Adipocyte (in vitro differentiated cells): ENCODE measurements around the gene PXMP2.

ENCODE experiments used
- DNase-seq: peaks from one replicate; pipeline ENCODE4 v3.0.0-alpha.2; 2015; ENCODE audit warnings: low read depth
- H3K27me3 ChIP-seq: replicated peaks from 2 replicates; pipeline ENCODE4 v1.7.0; 2013; ENCODE audit warnings: mild to moderate bottlenecking, low read length, moderate library complexity; ENCODE audit not compliant: control insufficient read depth, insufficient read depth
- H3K36me3 ChIP-seq: 2 replicates; pipeline ENCODE4 v1.7.0; 2013; ENCODE audit warnings: low read length, mild to moderate bottlenecking, moderate library complexity; ENCODE audit not compliant: control insufficient read depth, insufficient read depth, severe bottlenecking
- H3K4me1 ChIP-seq: 2 replicates; pipeline ENCODE4 v1.7.0; 2013; ENCODE audit warnings: mild to moderate bottlenecking, low read length, moderate library complexity; ENCODE audit not compliant: control insufficient read depth, insufficient read depth
- H3K4me3 ChIP-seq: 2 replicates; pipeline ENCODE4 v1.7.0; 2013; ENCODE audit warnings: mild to moderate bottlenecking, low read length, moderate library complexity
- H3K9ac ChIP-seq: 2 replicates; pipeline ENCODE4 v1.7.0; 2013; ENCODE audit warnings: mild to moderate bottlenecking, low read length, moderate library complexity
- H3K9me3 ChIP-seq: 2 replicates; pipeline ENCODE4 v1.7.0; 2013; ENCODE audit warnings: mild to moderate bottlenecking, low read length, moderate library complexity; ENCODE audit not compliant: control insufficient read depth

Gene PXMP2

GRCh38 chr12:132729541-132730320, 42.3 kb downstream of the PXMP2 start:
- no peak for DNase-seq
- H3K4me1 ChIP-seq: no peaks in the 10 kb centered on the region
- no peak overlapping the region for H3K9ac ChIP-seq
- H3K36me3 ChIP-seq: peaks cover 92% of the 10 kb centered on the region
- H3K27me3 ChIP-seq: no peaks in the 10 kb centered on the region
- no peak overlapping the region for H3K4me3 ChIP-seq
- no peaks in the 10 kb centered on the region for H3K9me3 ChIP-seq

GRCh38 chr12:132730353-132730752, 43.0 kb downstream of the PXMP2 start:
- DNase-seq: no peak
- H3K4me1 ChIP-seq: no peaks in the 10 kb centered on the region
- no peak overlapping the region for H3K9ac ChIP-seq
- no peaks in the 10 kb centered on the region for H3K9me3 ChIP-seq
- H3K4me3 ChIP-seq: no peak overlapping the region
- no peaks in the 10 kb centered on the region for H3K27me3 ChIP-seq
- H3K36me3 ChIP-seq: peaks cover 92% of the 10 kb centered on the region

GRCh38 chr12:132731574-132731973, 44.2 kb downstream of the PXMP2 start:
- Histone ChIP-seq H3K36me3 (peaks cover 91% of the 10 kb centered on the region), H3K9me3 (no peaks in the 10 kb centered on the region), H3K4me3 (no peak overlapping the region), H3K27me3 (no peaks in the 10 kb centered on the region), H3K4me1 (no peaks in the 10 kb centered on the region), H3K9ac (no peak overlapping the region)
- DNase-seq: no peak

- H3K27me3 ChIP-seq: no peaks in the 10 kb centered on the region
- H3K9ac ChIP-seq: no peak overlapping the region
- peaks cover 89% of the 10 kb centered on the region for H3K36me3 ChIP-seq
- no peak overlapping the region for H3K4me3 ChIP-seq
- H3K4me1 ChIP-seq: no peaks in the 10 kb centered on the region
- H3K9me3 ChIP-seq: no peaks in the 10 kb centered on the region
- no peak for DNase-seq
These were observed 46.8 kb downstream of the PXMP2 start for GRCh38 chr12:132734206-132734605.

- H3K9ac ChIP-seq: no peak overlapping the region
- no peak overlapping the region for H3K4me3 ChIP-seq
- no peaks in the 10 kb centered on the region for H3K27me3 ChIP-seq
- peaks cover 93% of the 10 kb centered on the region for H3K36me3 ChIP-seq
- H3K9me3 ChIP-seq: no peaks in the 10 kb centered on the region
- no peak for DNase-seq
- H3K4me1 ChIP-seq: no peaks in the 10 kb centered on the region
These were observed 48.1 kb downstream of the PXMP2 start for GRCh38 chr12:132735496-132735895.

- H3K9me3 ChIP-seq: no peaks in the 10 kb centered on the region
- no peaks in the 10 kb centered on the region for H3K27me3 ChIP-seq
- no peaks in the 10 kb centered on the region for H3K4me1 ChIP-seq
- no peak for DNase-seq
- no peak overlapping the region for H3K9ac ChIP-seq
- no peak overlapping the region for H3K4me3 ChIP-seq
- peaks cover 94% of the 10 kb centered on the region for H3K36me3 ChIP-seq
These were observed 49.0 kb downstream of the PXMP2 start for GRCh38 chr12:132736378-132736777.

GRCh38 chr12:132736913-132737312, 49.5 kb downstream of the PXMP2 start:
- Histone ChIP-seq H3K9ac (no peak overlapping the region), H3K9me3 (no peaks in the 10 kb centered on the region), H3K4me3 (no peak overlapping the region), H3K27me3 (no peaks in the 10 kb centered on the region), H3K4me1 (no peaks in the 10 kb centered on the region), H3K36me3 (peaks cover 94% of the 10 kb centered on the region)
- no peak for DNase-seq

GRCh38 chr12:132739600-132740312, 52.4 kb downstream of the PXMP2 start:
- DNase-seq: no peak
- Histone ChIP-seq H3K4me1 (no peaks in the 10 kb centered on the region), H3K9ac (no peak overlapping the region), H3K4me3 (no peak overlapping the region), H3K36me3 (peaks cover 89% of the 10 kb centered on the region), H3K9me3 (no peaks in the 10 kb centered on the region), H3K27me3 (no peaks in the 10 kb centered on the region)

GRCh38 chr12:132740313-132740646, 52.9 kb downstream of the PXMP2 start:
- H3K36me3 ChIP-seq: peaks cover 89% of the 10 kb centered on the region
- no peak for DNase-seq

GRCh38 chr12:132740652-132741051, 53.3 kb downstream of the PXMP2 start:
- Histone ChIP-seq H3K9me3 (no peaks in the 10 kb centered on the region), H3K4me1 (no peaks in the 10 kb centered on the region), H3K9ac (no peak overlapping the region), H3K4me3 (no peak overlapping the region), H3K36me3 (peaks cover 89% of the 10 kb centered on the region), H3K27me3 (no peaks in the 10 kb centered on the region)
- no peak for DNase-seq

More at GRCh38 chr12:132740313-132740646, 52.9 kb downstream of the PXMP2 start:
- Histone ChIP-seq H3K9me3 (no peaks in the 10 kb centered on the region), H3K4me3 (no peak overlapping the region), H3K9ac (no peak overlapping the region), H3K27me3 (no peaks in the 10 kb centered on the region), H3K4me1 (no peaks in the 10 kb centered on the region)

GRCh38 chr12:132741620-132742019, 54.2 kb downstream of the PXMP2 start:
- no peaks in the 10 kb centered on the region for H3K4me1 ChIP-seq
- no peaks in the 10 kb centered on the region for H3K9me3 ChIP-seq
- H3K36me3 ChIP-seq: peaks cover 90% of the 10 kb centered on the region
- no peak overlapping the region for H3K4me3 ChIP-seq
- DNase-seq: no peak
- no peaks in the 10 kb centered on the region for H3K27me3 ChIP-seq
- no peak overlapping the region for H3K9ac ChIP-seq
